Measurements from ENCODE around the gene ABCF1.

ABCF1 gene

GRCh38 chr6:30601815-30602641 is 30.8 kb downstream of the ABCF1 start:
- no peak for DNase-seq

GRCh38 chr6:30603961-30604360 is 32.7 kb downstream of the ABCF1 start:
- no peak for DNase-seq

- DNase-seq, result no peak
These were observed 38.8 kb downstream of the ABCF1 start for GRCh38 chr6:30610065-30610464.

GRCh38 chr6:30611150-30611855 is 40.1 kb downstream of the ABCF1 start:
- DNase-seq, result no peak

- DNase-seq, result no peak
These were observed 40.6 kb downstream of the ABCF1 start for GRCh38 chr6:30611856-30612194.

- no peak for DNase-seq
These were observed 41.0 kb downstream of the ABCF1 start for GRCh38 chr6:30612213-30612612.

GRCh38 chr6:30612687-30613248 is 41.5 kb downstream of the ABCF1 start:
- DNase-seq, result no peak

GRCh38 chr6:30613251-30614043 is 42.2 kb downstream of the ABCF1 start:
- DNase-seq, result no peak

- DNase-seq, result no peak
These were observed 43.0 kb downstream of the ABCF1 start for GRCh38 chr6:30614044-30614842.

GRCh38 chr6:30614843-30615218 is 43.6 kb downstream of the ABCF1 start:
- peak; percentile 83 for DNase-seq

GRCh38 chr6:30615219-30615957 is 44.1 kb downstream of the ABCF1 start:
- DNase-seq, result no peak

GRCh38 chr6:30615958-30616810 is 44.9 kb downstream of the ABCF1 start:
- DNase-seq, result peak; percentile 4

- DNase-seq, result peak; percentile 98
These were observed 45.7 kb downstream of the ABCF1 start, which contains the start of gene PPP1R10 for GRCh38 chr6:30616811-30617564. TSS of gene PPP1R10 (minus strand) at chr6:30617243. CDS start at chr6:30609944, 7,299 bp downstream.

- peak; percentile 98 for DNase-seq
These were observed 46.5 kb downstream of the ABCF1 start, which contains the start of gene MRPS18B for GRCh38 chr6:30617565-30618269. TSS of gene MRPS18B (plus strand) at chr6:30617840. CDS start at chr6:30617866, 26 bp downstream.

GRCh38 chr6:30618270-30618797 is 47.1 kb downstream of the ABCF1 start:
- no peak for DNase-seq

GRCh38 chr6:30619561-30619960 is 48.3 kb downstream of the ABCF1 start:
- DNase-seq, result no peak

GRCh38 chr6:30625511-30625910 is 54.3 kb downstream of the ABCF1 start:
- no peak for DNase-seq

GRCh38 chr6:30626484-30627366 is 55.5 kb downstream of the ABCF1 start, which contains the start of gene ATAT1:
TSS of gene ATAT1 (plus strand) at chr6:30626874.
- peak; percentile 86 for DNase-seq

All from stimulated activated naive CD4-positive, alpha-beta T cell treated with Interleukin-2 at 50 U/mL for 16 hours (primary cell).